Measurements from ENCODE around the gene TSGA10IP. TPM values are rescaled to one million over a fixed set of nuclear protein-coding genes. Genes with fewer than 3 reads are reported as not detected.

Gene TSGA10IP
- total RNA-seq, 2 donors from 2014 or later = 0.97 to 5.6 TPM

DNA sequence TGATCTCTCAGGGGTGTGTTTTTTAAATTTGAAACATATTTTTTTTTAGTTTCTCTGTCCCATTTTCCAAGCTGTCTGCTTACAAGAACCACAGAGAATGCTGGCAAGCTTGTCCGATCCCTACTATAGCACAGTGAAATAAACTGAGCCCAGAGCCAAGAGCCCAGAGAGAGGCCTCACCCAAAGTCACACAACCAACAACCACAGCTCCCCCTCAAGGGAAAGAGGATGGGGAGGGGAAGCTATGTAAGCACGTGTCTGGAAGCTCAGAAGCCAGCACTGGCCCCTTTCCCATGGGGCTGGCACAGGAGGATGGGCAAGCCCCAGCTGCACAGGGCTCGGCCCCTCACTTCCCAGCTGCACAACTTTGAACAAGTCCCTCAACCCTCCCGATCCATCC is 13.0 kb downstream of the TSGA10IP start:
- Mint-ChIP-seq H3K4me3 (no peak overlapping the region), H3K27ac (no peak overlapping the region), H3K27me3 (ENCODE audit: insufficient read depth) (no peaks in the 10 kb centered on the region), H3K36me3 (ENCODE audit: low read depth) (no peaks in the 10 kb centered on the region), H3K9me3 (no peaks in the 10 kb centered on the region), H3K4me1 (peaks cover 12% of the 10 kb centered on the region)
- H3K9me3 ChIP-seq (ENCODE audit: control insufficient read depth, low read length) = no peaks in the 10 kb centered on the region
- no peak overlapping the region for H3K27ac ChIP-seq (ENCODE audit: low read depth, low read length)
- 76 to 83% methylated on average over 2 to 4 of the region's 4 CpGs for WGBS, 2 experiments (ENCODE audit: insufficient coverage in 1 of 2, insufficient read length in 1 of 2)
- H3K36me3 ChIP-seq (ENCODE audit: control insufficient read depth, insufficient read depth, low read length) = no peaks in the 10 kb centered on the region
- H3K4me1 ChIP-seq (ENCODE audit: control insufficient read depth, insufficient read depth, low read length) = peaks cover 4% of the 10 kb centered on the region
- TF ChIP-seq, protein P1, sequence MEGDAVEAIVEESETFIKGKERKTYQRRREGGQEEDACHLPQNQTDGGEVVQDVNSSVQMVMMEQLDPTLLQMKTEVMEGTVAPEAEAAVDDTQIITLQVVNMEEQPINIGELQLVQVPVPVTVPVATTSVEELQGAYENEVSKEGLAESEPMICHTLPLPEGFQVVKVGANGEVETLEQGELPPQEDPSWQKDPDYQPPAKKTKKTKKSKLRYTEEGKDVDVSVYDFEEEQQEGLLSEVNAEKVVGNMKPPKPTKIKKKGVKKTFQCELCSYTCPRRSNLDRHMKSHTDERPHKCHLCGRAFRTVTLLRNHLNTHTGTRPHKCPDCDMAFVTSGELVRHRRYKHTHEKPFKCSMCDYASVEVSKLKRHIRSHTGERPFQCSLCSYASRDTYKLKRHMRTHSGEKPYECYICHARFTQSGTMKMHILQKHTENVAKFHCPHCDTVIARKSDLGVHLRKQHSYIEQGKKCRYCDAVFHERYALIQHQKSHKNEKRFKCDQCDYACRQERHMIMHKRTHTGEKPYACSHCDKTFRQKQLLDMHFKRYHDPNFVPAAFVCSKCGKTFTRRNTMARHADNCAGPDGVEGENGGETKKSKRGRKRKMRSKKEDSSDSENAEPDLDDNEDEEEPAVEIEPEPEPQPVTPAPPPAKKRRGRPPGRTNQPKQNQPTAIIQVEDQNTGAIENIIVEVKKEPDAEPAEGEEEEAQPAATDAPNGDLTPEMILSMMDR (conservative IDR thresholded peaks at IDR 0.05) = no peak
- H3K4me3 ChIP-seq (ENCODE audit: low read length) = no peak overlapping the region
- H3K9ac ChIP-seq (ENCODE audit: extremely low read depth, low read length, poor library complexity, severe bottlenecking) = no peak overlapping the region
- no peaks in the 10 kb centered on the region for H3K27me3 ChIP-seq (ENCODE audit: control insufficient read depth, insufficient read depth, low read length, poor library complexity, severe bottlenecking)
- no peak for DNase-seq

DNA sequence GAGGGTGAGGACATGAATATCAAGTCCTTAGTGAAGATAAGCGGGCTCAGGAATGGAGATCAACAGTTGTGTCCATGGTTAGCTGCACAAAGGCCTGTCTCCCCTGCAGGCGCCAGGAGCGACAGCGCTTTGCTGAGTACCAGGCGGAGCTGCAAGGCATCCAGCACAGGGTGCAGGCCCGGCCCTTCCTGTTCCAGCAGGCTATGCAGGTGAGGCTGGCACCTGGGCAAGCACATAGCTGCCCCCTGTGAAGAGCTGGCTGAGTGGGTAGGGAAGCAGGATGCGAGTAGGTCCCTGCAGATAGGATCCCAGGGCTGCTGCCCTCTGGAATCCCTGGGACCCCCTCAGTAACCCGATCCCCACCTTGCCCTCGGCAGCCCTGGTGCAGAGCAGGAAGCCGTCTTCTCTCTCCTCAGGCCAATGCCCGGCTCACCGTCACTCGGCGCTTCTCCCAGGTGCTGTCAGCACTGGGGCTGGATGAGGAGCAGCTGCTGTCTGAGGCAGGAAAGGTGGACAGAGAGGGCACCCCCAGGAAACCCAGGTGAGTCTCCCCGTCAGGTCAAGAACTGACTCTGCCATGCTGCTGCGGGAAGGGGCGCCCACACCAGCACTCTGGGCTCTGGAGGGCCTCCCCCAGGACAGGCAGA is 13.6 kb downstream of the TSGA10IP start:
- Mint-ChIP-seq H3K27ac (no peak overlapping the region), H3K36me3 (ENCODE audit: low read depth) (peaks cover 3% of the 10 kb centered on the region), H3K9me3 (no peaks in the 10 kb centered on the region), H3K27me3 (ENCODE audit: insufficient read depth) (no peaks in the 10 kb centered on the region), H3K4me3 (no peak overlapping the region), H3K4me1 (peaks cover 12% of the 10 kb centered on the region)
- Histone ChIP-seq H3K36me3 (ENCODE audit: control insufficient read depth, insufficient read depth, low read length) (peaks cover 3% of the 10 kb centered on the region), H3K9me3 (ENCODE audit: control insufficient read depth, low read length) (no peaks in the 10 kb centered on the region), H3K4me3 (ENCODE audit: low read length) (no peak overlapping the region), H3K4me1 (ENCODE audit: control insufficient read depth, insufficient read depth, low read length) (peaks cover 4% of the 10 kb centered on the region), H3K9ac (ENCODE audit: extremely low read depth, low read length, poor library complexity, severe bottlenecking) (no peak overlapping the region), H3K27me3 (ENCODE audit: control insufficient read depth, insufficient read depth, low read length, poor library complexity, severe bottlenecking) (no peaks in the 10 kb centered on the region), H3K27ac (ENCODE audit: low read depth, low read length) (no peak overlapping the region)
- TF ChIP-seq, protein P1 (conservative IDR thresholded peaks at IDR 0.05) = no peak
- no peak for DNase-seq
- WGBS, 2 experiments (ENCODE audit: insufficient coverage in 1 of 2, insufficient read length in 1 of 2) = 86 to 92% methylated on average over 13 to 17 of the region's 17 CpGs

DNA sequence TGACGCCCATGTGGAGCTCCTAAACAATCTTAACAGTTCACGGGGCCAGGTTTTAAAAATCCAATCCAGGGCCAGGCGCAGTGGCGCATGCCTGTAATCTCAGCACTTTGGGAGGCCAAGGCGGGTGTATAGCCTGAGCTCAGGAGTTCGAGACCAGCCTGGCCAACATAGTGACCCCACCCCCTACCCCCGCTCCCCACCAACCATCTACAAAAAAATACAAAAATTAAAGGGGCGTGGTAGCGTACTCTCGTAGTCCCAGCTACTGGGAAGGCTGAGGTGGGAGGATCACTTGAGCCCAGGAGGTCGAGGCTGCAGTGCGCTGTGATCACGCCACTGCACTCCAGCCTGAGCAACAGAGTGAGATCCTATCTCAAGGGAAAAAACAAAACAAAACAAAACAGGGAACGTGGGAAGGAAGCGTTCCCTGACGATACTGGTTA is 15.6 kb downstream of the TSGA10IP start:
- WGBS, 2 experiments (ENCODE audit: insufficient coverage in 1 of 2, insufficient read length in 1 of 2) = 56 to 67% methylated on average over 9 to 16 of the region's 16 CpGs
- no peak for DNase-seq
- H3K4me3 ChIP-seq (ENCODE audit: low read length) = peak overlapping the region; percentile 92
- Mint-ChIP-seq H3K27ac (peak overlapping the region; percentile 95), H3K36me3 (ENCODE audit: low read depth) (peaks cover 21% of the 10 kb centered on the region), H3K4me1 (peaks cover 12% of the 10 kb centered on the region), H3K4me3 (peak overlapping the region; percentile 92), H3K9me3 (no peaks in the 10 kb centered on the region), H3K27me3 (ENCODE audit: insufficient read depth) (no peaks in the 10 kb centered on the region)
- TF ChIP-seq, protein P1 (conservative IDR thresholded peaks at IDR 0.05) = no peak
- no peaks in the 10 kb centered on the region for H3K9me3 ChIP-seq (ENCODE audit: control insufficient read depth, low read length)
- peak overlapping the region; percentile 88 for H3K9ac ChIP-seq (ENCODE audit: extremely low read depth, low read length, poor library complexity, severe bottlenecking)
- H3K27me3 ChIP-seq (ENCODE audit: control insufficient read depth, insufficient read depth, low read length, poor library complexity, severe bottlenecking) = no peaks in the 10 kb centered on the region
- H3K27ac ChIP-seq (ENCODE audit: low read depth, low read length) = peak overlapping the region; percentile 74
- peaks cover 19% of the 10 kb centered on the region for H3K36me3 ChIP-seq (ENCODE audit: control insufficient read depth, insufficient read depth, low read length)
- H3K4me1 ChIP-seq (ENCODE audit: control insufficient read depth, insufficient read depth, low read length) = peaks cover 4% of the 10 kb centered on the region
